A673 (cell line): ENCODE data around the gene GRIFIN. TPM values are rescaled to one million over a fixed set of nuclear protein-coding genes. Genes with fewer than 3 reads are reported as not detected.

ENCODE experiments used
- BruUV-seq: library from RNA; stranded (reverse); fragments of 400-500 nt; replicated peaks from 2 replicates; lab custom pipeline; 2021; lab: Mats Ljungman, UMichigan
- CTCF ChIA-PET: fragments of 300-600 bp; sonication (Branson Sonifier 250); formaldehyde crosslinking; loops from one replicate; lab custom pipeline; 2022; ENCODE audit warnings: antibody characterized with exemption; lab: Charles Lee
- POLR2A ChIA-PET: fragments of 300-600 bp; sonication (Branson Sonifier 250); formaldehyde crosslinking; loops from one replicate; lab custom pipeline; 2022; ENCODE audit warnings: antibody characterized with exemption; ENCODE audit not compliant: low non-redundant PET; lab: Charles Lee
- DNase-seq: peaks from one replicate; pipeline ENCODE4 v3.0.0-alpha.2; 2015; ENCODE audit warnings: low spot score
- H3K27ac ChIP-seq: fragments of 200-600 bp; sonication (generic); 2 replicates; pipeline ENCODE4 v1.5.1; 2016; ENCODE audit warnings: mixed run types, low read depth, mild to moderate bottlenecking, mixed read lengths, antibody characterized with exemption, low read length; ENCODE audit not compliant: poor library complexity, severe bottlenecking
- H3K27me3 ChIP-seq: fragments of 200-600 bp; sonication (generic); replicated peaks from 2 replicates; pipeline ENCODE4 v1.6.1; 2017; ENCODE audit warnings: mixed run types, low read depth, mild to moderate bottlenecking, mixed read lengths, antibody characterized with exemption, low read length; ENCODE audit not compliant: insufficient read depth, poor library complexity
- H3K36me3 ChIP-seq: fragments of 200-600 bp; sonication (generic); 2 replicates; pipeline ENCODE4 v1.6.1; 2016; ENCODE audit warnings: mixed run types, mild to moderate bottlenecking, mixed read lengths, antibody characterized with exemption, low read length; ENCODE audit not compliant: insufficient read depth, poor library complexity, severe bottlenecking
- H3K4me1 ChIP-seq: fragments of 200-600 bp; sonication (generic); 2 replicates; pipeline ENCODE4 v1.6.1; 2017; ENCODE audit warnings: mixed run types, mild to moderate bottlenecking, mixed read lengths, antibody characterized with exemption, low read length; ENCODE audit not compliant: insufficient read depth, poor library complexity, severe bottlenecking
- H3K4me3 ChIP-seq: fragments of 200-600 bp; sonication (generic); 2 replicates; pipeline ENCODE4 v1.5.1; 2016; ENCODE audit warnings: low read depth, mixed run types, mild to moderate bottlenecking, mixed read lengths, low read length; ENCODE audit not compliant: poor library complexity, severe bottlenecking
- H3K9me3 ChIP-seq: fragments of 200-600 bp; sonication (generic); 2 replicates; pipeline ENCODE4 v1.6.1; 2016; ENCODE audit warnings: mixed run types, low read depth, mild to moderate bottlenecking, mixed read lengths, antibody characterized with exemption, low read length; ENCODE audit not compliant: poor library complexity, severe bottlenecking
- CTCF ChIP-seq: fragments of 300-800, 200-600 bp; sonication (generic); conservative IDR thresholded peaks from 2 replicates; pipeline ENCODE4 v1.5.1; 2017; ENCODE audit warnings: low read depth, mild to moderate bottlenecking, antibody characterized with exemption, low read length, moderate library complexity, mixed read lengths
- EZH2 ChIP-seq: fragments of 200-600 bp; sonication (generic); IDR thresholded peaks from 2 replicates; pipeline ENCODE4 v1.6.1; 2017; ENCODE audit warnings: borderline replicate concordance, low read depth, mild to moderate bottlenecking, mixed read lengths, antibody characterized with exemption, low read length; ENCODE audit not compliant: poor library complexity, severe bottlenecking
- intact Hi-C: fragments of 100-400 bp; cut with micrococcal nuclease; formaldehyde crosslinking; loops from one replicate; pipeline ENCODE4 v1.10.0; 2022; ENCODE audit not compliant: unreplicated experiment
- total RNA-seq: library from RNA; stranded (reverse); gene quantifications from 2 replicates; pipeline ENCODE4 v1.2.3, GENCODE V29; 2021

GRIFIN gene
- total RNA-seq, 1 experiment from 2014 or later = not detected

GRCh38 chr7:2519119-2519930, 43.1 kb upstream of the GRIFIN start, which contains the start of gene LFNG:
Gene LFNG (plus strand): TSS chr7:2519774. CDS start chr7:2519862, 88 bp downstream.
- POLR2A ChIA-PET = interaction anchor here (0.6 kb wide), 2 partner anchors 10 to 21 kb away, joined by 3 to 5 read pairs; no protein-coding TSS in a partner anchor
- intact Hi-C loops = loop anchor here (5.0 kb wide), 1 partner anchor 38 kb away; the partner anchor contains the start of genes BRAT1 and IQCE
- no peaks in the 10 kb centered on the region for H3K27me3 ChIP-seq
- no peaks in the 10 kb centered on the region for H3K9me3 ChIP-seq
- no peaks in the 10 kb centered on the region for H3K36me3 ChIP-seq
- DNase-seq = peak; percentile 95
- H3K27ac ChIP-seq = peak within 1 kb of the TSS; percentile 47
- peaks cover 43% of the 10 kb centered on the region for H3K4me1 ChIP-seq
- CTCF ChIA-PET = no interaction called here
- no TSS peak for BruUV-seq
- H3K4me3 ChIP-seq = peak within 1 kb of the TSS; percentile 59
- TF ChIP-seq CTCF (no peak), EZH2 (no peak)

GRCh38 chr7:2518737-2519118, 42.5 kb upstream of the GRIFIN start:
- H3K36me3 ChIP-seq = no peaks in the 10 kb centered on the region
- no TSS peak for BruUV-seq
- TF ChIP-seq CTCF (no peak), EZH2 (no peak)
- ChIA-PET CTCF (no interaction called here), POLR2A (interaction anchor here (0.6 kb wide), 1 partner anchor 21 kb away, joined by 5 read pairs; no protein-coding TSS in a partner anchor)
- H3K27ac ChIP-seq = peak overlapping the region; percentile 47
- intact Hi-C loops = loop anchor here (5.0 kb wide), 1 partner anchor 39 kb away; the partner anchor contains the start of genes BRAT1 and IQCE
- peaks cover 43% of the 10 kb centered on the region for H3K4me1 ChIP-seq
- no peak for DNase-seq
- H3K9me3 ChIP-seq = no peaks in the 10 kb centered on the region
- no peaks in the 10 kb centered on the region for H3K27me3 ChIP-seq
- peak overlapping the region; percentile 59 for H3K4me3 ChIP-seq

GRCh38 chr7:2517678-2518507, 41.7 kb upstream of the GRIFIN start:
- ChIA-PET CTCF (no interaction called here), POLR2A (no interaction called here)
- TF ChIP-seq CTCF (no peak), EZH2 (no peak)
- Histone ChIP-seq H3K27me3 (no peaks in the 10 kb centered on the region), H3K4me3 (no peak overlapping the region), H3K27ac (no peak overlapping the region), H3K9me3 (no peaks in the 10 kb centered on the region), H3K4me1 (peaks cover 37% of the 10 kb centered on the region), H3K36me3 (no peaks in the 10 kb centered on the region)
- BruUV-seq = no TSS peak
- intact Hi-C loops = loop anchor here (5.0 kb wide), 1 partner anchor 39 kb away; the partner anchor contains the start of genes BRAT1 and IQCE
- no peak for DNase-seq
